H1 (cell line): ENCODE data around the gene VAMP2.

Experiments used
- CHD1 ChIP-seq: IDR thresholded peaks from 2 replicates; pipeline ENCODE4 v1.6.1; 2012; ENCODE audit warnings: low read depth, low read length, improper control_type of control experiment
- GABPA ChIP-seq: IDR thresholded peaks from 2 replicates; pipeline ENCODE4 v1.6.1; 2011; ENCODE audit warnings: mild to moderate bottlenecking, low read length, moderate library complexity, borderline replicate concordance; ENCODE audit not compliant: insufficient read depth
- POLR2A ChIP-seq, 2 experiments: IDR thresholded peaks; 1 replicate in 1 of 2; 2 replicates in 1 of 2; pipeline ENCODE4 v1.6.1; 2011; ENCODE audit warnings: low read depth in 2 of 2, low read length in 2 of 2, mild to moderate bottlenecking in 2 of 2; ENCODE audit errors: control extremely low read depth in 1 of 2
- TF ChIP-seq, protein P1 (sequence below), 3 experiments: IDR thresholded peaks; 1 replicate in 2 of 3; 2 replicates in 1 of 3; pipeline versions ENCODE4 v1.5.1 to v1.6.1; 2011; ENCODE audit warnings: low read length in 3 of 3, mild to moderate bottlenecking in 3 of 3, inconsistent platforms in 2 of 3, low read depth in 1 of 3, moderate library complexity in 1 of 3; ENCODE audit not compliant: insufficient read depth in 1 of 3; ENCODE audit errors: control extremely low read depth in 1 of 3

DNA sequence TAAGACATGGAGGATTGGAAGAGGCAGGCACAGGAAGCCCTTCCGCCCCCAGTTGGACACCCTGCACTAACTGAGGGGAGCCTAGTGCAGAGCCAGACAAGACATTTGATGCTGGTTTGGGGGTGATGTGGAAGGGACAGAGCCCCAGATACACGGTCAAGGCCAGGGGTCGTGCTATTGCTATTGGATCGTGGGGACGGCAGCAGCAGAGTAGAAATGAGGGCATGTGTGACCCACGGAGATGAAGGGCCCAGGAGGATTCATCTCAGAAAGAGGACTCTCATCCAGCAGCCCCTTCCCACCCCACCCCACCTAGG lies 2.0 kb upstream of the VAMP2 start:
- TF ChIP-seq, protein P1, sequence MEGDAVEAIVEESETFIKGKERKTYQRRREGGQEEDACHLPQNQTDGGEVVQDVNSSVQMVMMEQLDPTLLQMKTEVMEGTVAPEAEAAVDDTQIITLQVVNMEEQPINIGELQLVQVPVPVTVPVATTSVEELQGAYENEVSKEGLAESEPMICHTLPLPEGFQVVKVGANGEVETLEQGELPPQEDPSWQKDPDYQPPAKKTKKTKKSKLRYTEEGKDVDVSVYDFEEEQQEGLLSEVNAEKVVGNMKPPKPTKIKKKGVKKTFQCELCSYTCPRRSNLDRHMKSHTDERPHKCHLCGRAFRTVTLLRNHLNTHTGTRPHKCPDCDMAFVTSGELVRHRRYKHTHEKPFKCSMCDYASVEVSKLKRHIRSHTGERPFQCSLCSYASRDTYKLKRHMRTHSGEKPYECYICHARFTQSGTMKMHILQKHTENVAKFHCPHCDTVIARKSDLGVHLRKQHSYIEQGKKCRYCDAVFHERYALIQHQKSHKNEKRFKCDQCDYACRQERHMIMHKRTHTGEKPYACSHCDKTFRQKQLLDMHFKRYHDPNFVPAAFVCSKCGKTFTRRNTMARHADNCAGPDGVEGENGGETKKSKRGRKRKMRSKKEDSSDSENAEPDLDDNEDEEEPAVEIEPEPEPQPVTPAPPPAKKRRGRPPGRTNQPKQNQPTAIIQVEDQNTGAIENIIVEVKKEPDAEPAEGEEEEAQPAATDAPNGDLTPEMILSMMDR (IDR thresholded peaks at IDR 0.05; ENCODE audit: control extremely low read depth in 1 of 3, insufficient read depth in 1 of 3, low read depth in 1 of 3, low read length in 3 of 3) = no peak
- TF ChIP-seq CHD1 (no peak), POLR2A (IDR thresholded peaks at IDR 0.05; ENCODE audit: control extremely low read depth in 1 of 2, low read depth in 2 of 2, low read length in 2 of 2) (no peak), GABPA (no peak)
